Ovary (tissue), 9 donors: ENCODE measurements around the gene STUB1. TPM values are rescaled to one million over a fixed set of nuclear protein-coding genes. Genes with fewer than 3 reads are reported as not detected.
A peak's percentile ranks its signal among the peaks of the same experiment; 100 is the strongest.

ENCODE experiments used
- DNase-seq, 5 donors: peaks; one replicate each; pipeline ENCODE4 v3.0.0-alpha.2; 2019 to 2020
- H3K27ac ChIP-seq, 2 donors: fragments of 200-600 bp; one replicate each; pipeline versions ENCODE4 v1.5.1 to v1.8.0; 2019 to 2022
- H3K27me3 ChIP-seq: fragments of 200-600 bp; one replicate; pipeline ENCODE4 v1.8.0; 2022
- H3K36me3 ChIP-seq: fragments of 200-600 bp; sonication (generic); one replicate; pipeline ENCODE4 v1.5.1; 2019
- H3K4me1 ChIP-seq: one replicate; pipeline ENCODE4 v1.8.1; 2013; ENCODE audit warnings: mild to moderate bottlenecking, moderate library complexity; ENCODE audit not compliant: insufficient read depth
- H3K4me3 ChIP-seq: fragments of 200-600 bp; sonication (generic); one replicate; pipeline ENCODE4 v1.5.1; 2017
- H3K9me3 ChIP-seq, 2 donors: fragments of 200-600 bp in 1 of 2; sonication (generic) in 1 of 2; one replicate each; pipeline versions ENCODE4 v1.5.1 to v1.8.1; 2013 to 2019; ENCODE audit warnings: mild to moderate bottlenecking in 1 of 2, moderate library complexity in 1 of 2
- CTCF ChIP-seq, 3 donors: fragments of 450-650 bp in 2 of 3; fragments of 200-600 bp in 1 of 3; IDR thresholded peaks; one replicate each; pipeline versions ENCODE4 v1.5.1 to v1.8.0; 2016 to 2022; ENCODE audit warnings: antibody characterized with exemption in 3 of 3, mild to moderate bottlenecking in 1 of 3
- EP300 ChIP-seq: sonication (generic); formaldehyde crosslinking; IDR thresholded peaks from one replicate; pipeline ENCODE4 v1.6.1; 2017; ENCODE audit warnings: antibody characterized with exemption
- POLR2A ChIP-seq: fragments of 450-650 bp; IDR thresholded peaks from one replicate; pipeline ENCODE4 v1.6.1; 2017; ENCODE audit warnings: antibody characterized with exemption, mild to moderate bottlenecking, moderate library complexity
- WGBS, 3 donors: extraction: QIAGEN DNeasy Blood & Tissue Kit in 1 of 3; methylation state at CpG; one replicate each; pipeline versions ENCODE4 v1.1.5 to v1.1.7; 2013 to 2017; 5-methylcytosine and 5-hydroxymethylcytosine counted together
- intact Hi-C, 4 donors: fragments of 100-400 bp; cut with DNase I; formaldehyde crosslinking; loops; one replicate each; pipeline versions ENCODE4 v1.11.0 to v1.15.1; 2022 to 2023
- polyA plus RNA-seq, 2 donors: library from polyadenylated mRNA; stranded (reverse); fragments of 200-250 nt in 1 of 2; fragments of 350-450 nt in 1 of 2; fragmentation: Illumina TruSeq in 1 of 2; extraction: RNeasy Lipid Tissue Mini Kit (QIAGEN cat#74804) in 1 of 2; gene quantifications; one replicate each; pipeline ENCODE4 v1.2.3, GENCODE V29; 2013 to 2014
- total RNA-seq, 7 donors: library from RNA; depleted of rRNA in 2 of 7; stranded (reverse); fragments of >200 nt in 2 of 7; fragmentation: NEBNext Ultra II Directional in 3 of 7; extraction: Animal tissue kit (Norgen Biotek cat#: 25700) in 3 of 7; gene quantifications; one replicate each; pipeline versions ENCODE4 v1.1.0 to v1.2.4, GENCODE V29; 2016 to 2023
- donor health status: DM: no; HTN: no; CAD: no; lungs with moderate emphysema.
- donor health status: DM: no; HTN: no; CAD: no.
- donor health status: Bipolar disorder and iron deficiency.
- donor health status: DM: yes; HTN: yes; CAD: no.
- donor health status: DM: no; HTN: no; CAD: no.
- donor health status: DM: yes; HTN: yes; CAD: no.

STUB1 gene
- total and polyA plus RNA-seq, 9 donors, result 20.1 to 115 (median 102) TPM

- TF ChIP-seq POLR2A (no peak), EP300 (no peak), CTCF (IDR thresholded peaks at IDR 0.05) (no peak)
- Histone ChIP-seq H3K9me3 (no peaks in the 10 kb centered on the region), H3K27ac (peak overlapping the region in 1 of 2 donors; percentile 97), H3K4me1 (peaks cover 27% of the 10 kb centered on the region), H3K4me3 (peak overlapping the region; percentile 57), H3K36me3 (no peaks in the 10 kb centered on the region), H3K27me3 (no peaks in the 10 kb centered on the region)
- intact Hi-C loops, result no loop called here
- peak; percentile 58 to 76 (median 70) for DNase-seq
- 40 to 47% (median 41%) methylated on average over 42 to 44 of the region's 44 CpGs for WGBS, 3 donors
These were observed 946 bp downstream of the STUB1 start for GRCh38 chr16:680967-681745.

GRCh38 chr16:681746-682427 lies 1.7 kb downstream of the STUB1 start:
- peaks cover 27% of the 10 kb centered on the region for H3K4me1 ChIP-seq
- peak; percentile 50 to 75 (median 68) for DNase-seq
- H3K9me3 ChIP-seq, result no peaks in the 10 kb centered on the region
- WGBS, 3 donors, result 65 to 76% (median 66%) methylated on average over 28 of the region's 28 CpGs
- H3K36me3 ChIP-seq, result no peaks in the 10 kb centered on the region
- intact Hi-C loops, result no loop called here
- H3K4me3 ChIP-seq, result no peak overlapping the region
- H3K27ac ChIP-seq, result no peak overlapping the region
- TF ChIP-seq CTCF (IDR thresholded peaks at IDR 0.05), result no peak
- TF ChIP-seq EP300, result no peak
- TF ChIP-seq POLR2A, result no peak
- no peaks in the 10 kb centered on the region for H3K27me3 ChIP-seq

- no peaks in the 10 kb centered on the region for H3K27me3 ChIP-seq
- intact Hi-C loops, result no loop called here
- no peak for TF ChIP-seq POLR2A
- peak in 1 of 3 donors; percentile 7 for TF ChIP-seq CTCF (IDR thresholded peaks at IDR 0.05)
- no peak for TF ChIP-seq EP300
- H3K27ac ChIP-seq, result no peak overlapping the region
- 61 to 70% (median 62%) methylated on average over 36 of the region's 36 CpGs for WGBS, 3 donors
- no peak overlapping the region for H3K4me3 ChIP-seq
- no peaks in the 10 kb centered on the region for H3K9me3 ChIP-seq
- no peaks in the 10 kb centered on the region for H3K36me3 ChIP-seq
- peak in 3 of 5 donors; percentile 29 to 51 (median 44) for DNase-seq
- H3K4me1 ChIP-seq, result peaks cover 27% of the 10 kb centered on the region
These were observed 2.5 kb downstream of the STUB1 start for GRCh38 chr16:682493-683395.

GRCh38 chr16:683396-684070 lies 3.3 kb downstream of the STUB1 start:
- Histone ChIP-seq H3K27me3 (no peaks in the 10 kb centered on the region), H3K9me3 (no peaks in the 10 kb centered on the region), H3K4me1 (peaks cover 28% of the 10 kb centered on the region), H3K36me3 (no peaks in the 10 kb centered on the region), H3K27ac (peak overlapping the region in 1 of 2 donors; percentile 36), H3K4me3 (peak overlapping the region; percentile 59)
- TF ChIP-seq CTCF (IDR thresholded peaks at IDR 0.05) (no peak), POLR2A (no peak), EP300 (no peak)
- intact Hi-C loops, result no loop called here
- peak in 4 of 5 donors; percentile 28 to 57 (median 54) for DNase-seq
- WGBS, 3 donors, result 10 to 18% (median 11%) methylated on average over 27 to 57 of the region's 57 CpGs
